AG08396 (cell line): ENCODE data around the gene KLRG1.

Experiments
- DNase-seq: peaks from one replicate; pipeline ENCODE4 v3.0.0; 2012; ENCODE audit warnings: low spot score, mixed read lengths

KLRG1 gene

DNA sequence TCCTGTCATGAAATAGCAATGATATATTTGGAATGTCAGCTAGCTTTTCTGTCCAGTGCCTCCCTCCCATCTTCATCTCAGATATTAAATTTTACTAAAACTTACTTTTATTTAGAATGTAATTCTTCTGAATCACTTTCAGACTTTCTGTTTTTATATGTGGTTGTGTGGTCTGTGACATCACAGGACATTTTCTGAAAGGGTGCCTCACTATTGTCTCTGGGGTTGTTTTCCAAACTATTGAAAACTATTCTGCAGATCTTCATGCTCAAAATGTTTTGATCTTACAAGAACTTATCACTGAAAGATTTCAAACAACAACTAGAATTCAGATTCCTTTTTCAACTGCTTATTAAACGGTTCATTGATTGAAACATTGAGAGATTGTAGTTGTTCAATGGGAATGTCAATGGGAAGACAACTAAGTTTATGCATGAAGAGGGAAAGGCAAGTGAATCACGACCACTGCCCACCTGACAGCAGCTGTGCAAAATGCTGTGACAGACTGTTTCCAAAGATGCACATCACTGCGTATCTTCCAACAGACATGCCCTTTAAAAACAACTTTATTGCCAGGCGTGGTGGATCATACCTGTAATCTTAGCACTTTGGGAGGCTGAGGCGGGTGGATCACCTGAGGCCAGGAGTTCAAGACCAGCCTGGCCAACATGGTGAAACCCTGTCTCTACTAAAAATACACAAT lies 51.3 kb downstream of the KLRG1 start:
- DNase-seq, result no peak

DNA sequence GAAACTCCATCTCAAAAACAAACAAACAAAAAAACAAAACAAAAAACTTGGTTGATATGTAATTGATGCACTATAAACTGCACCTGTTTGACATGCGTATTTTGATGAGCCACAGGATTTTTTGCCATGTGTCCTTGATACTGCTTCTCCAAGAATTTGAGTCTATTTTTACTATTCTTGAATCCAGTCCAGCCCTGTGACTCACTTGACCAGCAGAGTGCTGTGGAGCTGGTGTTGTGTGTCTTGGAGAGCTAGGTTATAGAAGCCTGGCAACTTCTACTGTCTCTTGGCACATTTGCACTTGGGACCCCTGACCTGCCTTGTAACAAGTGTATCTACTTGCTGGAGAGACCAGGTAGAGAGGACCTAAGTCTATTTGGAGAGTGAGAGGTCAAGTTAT lies 52.0 kb downstream of the KLRG1 start:
- peak; percentile 41 for DNase-seq

DNA sequence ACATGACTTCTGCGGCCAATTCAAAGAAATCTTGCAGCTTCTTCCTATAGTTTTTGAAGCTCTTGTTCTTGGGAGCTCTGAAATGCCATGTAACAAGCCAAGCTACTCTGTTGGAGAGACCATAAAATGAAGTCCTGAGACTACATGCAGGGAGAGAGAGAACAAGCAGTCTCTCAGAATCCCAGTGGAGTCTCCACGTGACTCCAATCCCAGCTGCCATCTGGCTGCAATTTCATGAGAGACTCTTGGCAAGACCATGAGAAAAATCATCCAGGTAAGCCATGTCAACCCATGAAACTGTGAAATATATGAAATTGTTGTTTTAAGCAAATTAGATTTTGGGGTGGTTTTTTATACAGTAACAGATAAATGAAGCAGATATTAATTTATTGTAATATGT lies 54.4 kb downstream of the KLRG1 start:
- no peak for DNase-seq

DNA sequence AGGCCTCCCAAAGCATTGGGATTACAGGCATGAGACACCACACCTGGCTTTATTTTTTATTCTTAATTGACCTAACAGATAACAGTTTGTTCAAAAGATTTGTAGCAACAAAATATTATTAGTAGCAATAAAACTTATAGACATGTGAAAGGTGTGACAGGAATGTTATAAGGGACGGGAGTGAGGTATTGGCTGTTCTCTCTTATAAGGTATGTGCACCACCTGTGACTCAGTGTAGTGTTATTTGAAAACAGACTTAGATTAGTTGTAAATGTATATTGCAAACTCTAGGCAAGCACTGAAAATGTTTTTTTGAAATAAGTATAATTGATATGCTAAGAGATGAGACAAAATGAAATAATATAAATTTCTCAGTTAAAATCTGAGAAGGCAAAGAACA lies 57.8 kb downstream of the KLRG1 start:
- no peak for DNase-seq

DNA sequence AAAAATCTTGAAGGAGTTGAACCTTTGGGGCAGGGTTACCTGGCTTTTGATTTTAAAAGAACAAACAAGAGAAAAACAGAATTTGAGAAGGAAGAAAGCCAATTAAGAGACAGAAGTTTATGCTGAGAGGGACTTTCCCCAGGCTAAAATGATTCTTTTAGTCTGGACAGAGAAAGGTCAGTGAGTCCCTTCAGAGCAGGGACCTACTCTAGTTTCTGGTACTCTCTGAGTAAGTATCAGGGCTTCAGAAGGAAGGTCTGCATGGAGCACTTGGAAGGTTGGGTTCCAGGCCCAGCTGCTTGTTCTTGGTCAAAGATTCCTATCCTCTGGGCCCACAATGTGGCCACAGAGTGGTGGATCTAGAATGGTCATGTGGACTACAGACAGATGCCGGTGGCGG lies 59.6 kb downstream of the KLRG1 start:
- DNase-seq, result no peak

DNA sequence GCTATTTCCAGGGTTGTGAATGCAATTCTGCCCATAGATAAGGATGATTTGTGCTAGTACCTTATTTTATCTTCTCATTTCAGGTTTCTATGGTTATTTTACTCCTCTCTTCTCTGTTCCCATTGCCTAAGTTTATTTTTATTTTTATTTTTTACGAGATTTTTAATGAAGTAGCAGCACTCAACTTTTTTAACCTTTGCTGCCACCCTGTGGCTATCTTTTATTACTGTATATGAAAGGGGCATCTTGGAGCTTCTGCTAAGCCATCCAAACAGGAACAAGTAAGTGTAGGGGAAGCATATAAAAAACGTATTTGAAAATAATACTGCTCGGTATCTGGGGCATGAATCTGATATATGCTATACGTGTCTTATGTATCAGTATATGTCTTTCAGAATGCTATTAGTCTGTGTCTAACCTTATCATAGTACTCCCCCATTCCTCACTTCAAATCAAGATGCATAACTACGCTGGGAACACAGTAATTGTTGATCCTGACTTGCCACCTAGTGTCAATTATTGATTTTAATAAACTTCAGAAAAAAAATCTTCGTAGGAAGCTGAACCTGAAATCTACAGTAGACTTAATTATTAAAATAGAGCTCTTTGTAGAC lies 60.3 kb downstream of the KLRG1 start:
- DNase-seq, result peak; percentile 34

DNA sequence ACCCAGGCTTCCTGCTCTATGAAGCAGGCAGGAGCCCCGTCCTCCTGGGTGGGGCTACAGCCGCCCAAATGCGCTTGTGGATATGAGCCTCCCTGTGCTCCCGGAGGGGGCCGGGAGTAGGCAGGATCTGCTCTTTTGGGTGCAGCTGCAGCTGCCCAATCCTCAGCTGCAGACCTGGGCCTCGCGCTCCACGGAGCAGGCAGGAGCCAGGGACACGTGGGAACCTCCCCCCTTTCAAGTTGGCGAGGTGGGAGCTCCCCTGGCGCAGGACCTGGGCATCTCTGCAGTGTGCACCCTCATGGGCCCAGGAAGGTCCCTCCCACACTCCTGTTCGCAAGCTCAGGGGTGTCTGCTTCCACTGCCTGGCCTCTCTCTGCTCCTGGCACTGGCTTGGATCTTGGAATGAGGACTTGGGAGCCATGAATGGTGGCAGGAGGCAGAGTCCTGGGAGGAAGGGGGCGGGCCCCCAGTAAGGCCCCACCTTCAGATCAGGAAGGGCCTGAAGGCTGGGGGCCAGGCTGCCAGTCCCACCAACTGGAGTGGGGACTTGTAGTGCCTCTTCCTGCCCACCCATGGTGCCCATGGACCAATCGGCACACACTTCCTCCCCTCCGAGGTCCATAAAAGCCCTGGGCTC lies 61.3 kb downstream of the KLRG1 start:
- DNase-seq, result no peak

DNA sequence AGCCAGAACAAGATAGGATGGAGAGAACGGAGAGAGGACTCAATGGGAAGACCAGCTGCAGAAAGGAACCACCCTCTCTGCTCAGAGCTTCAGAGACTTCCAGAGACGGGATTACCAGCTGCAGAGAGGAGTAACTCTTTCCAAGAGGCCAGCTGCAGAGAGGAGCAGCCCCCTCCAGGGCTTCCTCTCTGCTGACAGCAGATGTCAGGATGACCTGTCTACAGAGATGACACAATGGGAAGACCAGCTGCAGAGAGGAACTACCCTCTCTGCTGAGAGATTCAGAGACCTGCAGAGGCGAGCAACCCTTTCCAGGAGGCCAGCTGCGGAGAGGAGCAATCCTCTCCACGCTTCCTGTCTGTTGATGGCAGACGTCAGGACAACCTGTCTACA lies 61.8 kb downstream of the KLRG1 start:
- no peak for DNase-seq

DNA sequence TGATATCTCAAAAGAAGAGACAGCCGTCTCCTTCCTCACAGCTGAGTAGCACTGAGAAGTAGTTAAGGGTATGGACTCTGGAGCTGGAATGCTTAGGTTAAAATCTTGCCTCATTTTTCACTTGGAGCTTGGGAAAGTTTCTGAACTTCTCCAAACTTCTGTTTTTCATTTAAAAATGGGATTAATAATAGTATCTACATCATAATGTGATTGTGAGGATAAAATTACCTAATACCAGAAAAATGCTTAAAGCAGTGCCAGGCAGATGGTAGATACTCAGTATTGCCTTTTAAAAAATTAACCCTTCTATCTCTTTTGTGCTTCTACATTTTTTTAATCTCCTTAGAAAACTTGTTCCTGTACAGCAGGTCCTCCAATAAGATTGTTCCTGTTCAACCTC lies 63.3 kb downstream of the KLRG1 start:
- DNase-seq, result no peak
